RPMI7951 (cell line): ENCODE measurements around the gene RPA1. TPM values are rescaled to one million over a fixed set of nuclear protein-coding genes. Genes with fewer than 3 reads are reported as not detected.
A peak's percentile ranks its signal among the peaks of the same experiment; 100 is the strongest.
"Not testable (repeated sequence)": the region's sequence is repeated elsewhere in the genome, so short reads cannot be mapped to it uniquely, and the experiment has no call there.

Source experiments
- DNase-seq: peaks from one replicate; pipeline ENCODE4 v3.0.0-alpha.2; 2012; ENCODE audit warnings: low read depth
- total RNA-seq: library from RNA; depleted of rRNA; stranded (reverse); fragments of >200 nt; shearing (Covaris generic); gene quantifications from 2 replicates; pipeline ENCODE4 v1.2.3, GENCODE V29; 2014

RPA1 gene
- total RNA-seq, 1 experiment from 2014 or later: 23.6 TPM

DNA sequence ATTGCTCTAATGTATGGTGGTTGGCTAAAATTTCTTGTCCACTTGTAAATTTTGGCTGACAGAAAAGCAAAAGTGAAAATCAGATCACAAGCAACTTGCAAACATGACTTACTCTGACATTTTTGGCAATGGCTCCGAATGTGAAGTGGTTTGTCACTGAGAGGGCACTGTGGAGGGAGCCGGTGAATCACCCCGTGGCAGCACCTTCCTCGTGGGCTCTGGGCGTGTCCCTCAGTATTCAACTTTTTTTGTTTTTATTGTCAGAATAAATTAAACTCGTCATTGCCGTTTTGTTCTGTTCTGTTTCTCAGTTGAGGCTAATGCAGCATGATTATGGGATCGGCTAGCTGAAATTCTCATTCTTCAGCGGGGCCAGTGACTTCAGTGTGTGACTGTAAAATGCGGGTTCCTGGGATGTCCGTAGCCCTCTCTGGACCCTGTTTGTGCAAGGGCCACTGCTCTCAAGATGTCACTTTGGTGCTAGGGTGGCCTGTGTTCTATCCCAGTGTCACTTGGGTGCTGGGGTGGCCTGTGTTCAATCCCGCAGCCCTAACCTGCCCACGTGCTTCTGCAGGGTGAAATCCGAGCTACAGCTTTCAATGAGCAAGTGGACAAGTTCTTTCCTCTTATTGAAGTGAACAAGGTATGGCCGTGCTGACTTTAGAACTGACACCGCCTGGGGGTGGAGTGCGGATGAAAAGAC, 48.8 kb downstream of the RPA1 start:
- DNase-seq: peak; percentile 7

DNA sequence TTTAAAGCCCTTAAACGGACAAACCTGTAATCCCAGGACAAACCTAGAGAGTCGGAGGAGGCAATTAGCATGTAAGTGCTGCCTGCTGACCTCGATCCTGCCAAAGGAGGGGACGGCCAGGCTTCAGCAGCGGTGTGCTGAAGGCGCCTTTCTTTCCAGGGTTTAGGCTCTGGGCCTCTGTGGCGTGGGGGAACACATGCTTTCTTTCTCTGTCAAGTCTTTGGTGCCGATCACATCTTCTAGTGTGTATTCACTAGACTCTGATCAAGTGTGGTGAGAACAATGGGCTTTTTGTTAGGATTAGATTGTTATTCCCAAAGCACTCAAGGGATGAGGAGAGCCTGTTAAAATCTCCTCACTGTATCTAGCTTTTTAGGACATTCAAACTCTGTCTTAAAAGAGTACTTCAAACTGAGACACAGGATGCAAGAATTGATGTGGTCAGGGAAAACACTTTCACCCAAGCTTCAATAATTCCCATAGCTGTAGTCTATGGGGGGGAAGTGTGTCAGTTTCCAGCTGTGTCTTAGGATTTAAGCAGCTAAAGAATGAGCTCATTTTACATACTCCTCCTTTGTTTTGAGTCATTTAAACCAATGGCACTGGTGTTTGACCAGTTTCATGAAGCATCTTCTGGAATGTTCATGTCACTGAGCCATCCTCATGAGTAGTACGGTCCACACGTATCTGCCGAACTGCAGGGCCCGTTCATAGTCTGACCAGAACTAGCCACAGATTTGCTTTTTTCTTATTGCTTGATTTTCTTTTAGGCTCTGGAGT, 51.2 kb downstream of the RPA1 start:
- peak; percentile 15 for DNase-seq

DNA sequence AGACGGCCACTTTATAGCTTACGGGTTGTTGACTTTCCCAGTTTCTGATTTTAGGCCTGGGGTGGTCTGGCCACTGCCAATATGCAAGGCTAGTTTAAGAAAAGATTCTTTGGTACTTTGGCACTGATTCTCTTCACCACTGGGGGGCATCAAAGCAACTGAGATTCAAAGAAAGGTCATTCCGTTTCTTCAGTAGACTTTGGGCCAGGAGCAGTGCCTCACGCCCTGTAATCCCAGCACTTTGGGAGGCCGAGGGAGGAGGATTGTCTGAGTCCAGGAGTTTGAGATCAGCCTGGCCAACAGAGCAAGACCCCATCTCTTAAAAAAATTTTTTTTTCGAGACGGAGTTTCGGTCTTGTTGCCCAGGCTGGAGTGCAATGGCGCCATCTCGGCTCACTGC, 53.0 kb downstream of the RPA1 start:
- DNase-seq: peak; percentile 49

DNA sequence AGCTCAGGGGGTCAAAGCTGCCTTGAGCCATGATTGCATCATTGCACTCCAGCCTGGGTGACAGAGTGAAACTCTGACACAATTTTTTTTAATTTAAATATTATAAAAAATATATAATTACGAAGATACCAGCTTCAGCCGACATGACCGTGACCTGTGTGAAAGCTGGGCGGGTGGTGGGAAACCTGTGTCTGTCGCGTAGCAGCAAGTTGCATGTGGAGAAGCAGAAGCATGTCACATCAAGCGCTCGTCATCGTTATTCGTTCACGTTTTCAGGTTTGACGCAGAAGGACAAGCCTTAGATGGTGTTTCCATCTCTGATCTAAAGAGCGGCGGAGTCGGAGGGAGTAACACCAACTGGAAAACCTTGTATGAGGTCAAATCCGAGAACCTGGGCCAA, 53.7 kb downstream of the RPA1 start:
- no peak for DNase-seq

DNA sequence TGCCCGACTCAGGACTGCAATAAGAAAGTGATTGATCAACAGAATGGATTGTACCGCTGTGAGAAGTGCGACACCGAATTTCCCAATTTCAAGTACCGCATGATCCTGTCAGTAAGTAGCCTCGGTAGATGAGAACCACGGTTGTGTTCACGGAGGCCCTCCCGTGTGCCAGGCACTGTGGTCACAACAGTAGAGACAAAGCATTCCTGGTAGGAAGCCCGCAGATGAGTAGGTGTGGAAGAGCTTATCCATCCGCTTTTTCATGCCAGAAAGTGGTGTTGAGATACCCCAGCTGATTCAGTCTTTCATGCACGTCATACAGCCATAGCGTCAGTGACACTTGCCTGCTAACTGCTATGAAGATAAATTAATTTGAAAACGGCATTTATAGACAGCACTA, 58.9 kb downstream of the RPA1 start:
- no peak for DNase-seq

DNA sequence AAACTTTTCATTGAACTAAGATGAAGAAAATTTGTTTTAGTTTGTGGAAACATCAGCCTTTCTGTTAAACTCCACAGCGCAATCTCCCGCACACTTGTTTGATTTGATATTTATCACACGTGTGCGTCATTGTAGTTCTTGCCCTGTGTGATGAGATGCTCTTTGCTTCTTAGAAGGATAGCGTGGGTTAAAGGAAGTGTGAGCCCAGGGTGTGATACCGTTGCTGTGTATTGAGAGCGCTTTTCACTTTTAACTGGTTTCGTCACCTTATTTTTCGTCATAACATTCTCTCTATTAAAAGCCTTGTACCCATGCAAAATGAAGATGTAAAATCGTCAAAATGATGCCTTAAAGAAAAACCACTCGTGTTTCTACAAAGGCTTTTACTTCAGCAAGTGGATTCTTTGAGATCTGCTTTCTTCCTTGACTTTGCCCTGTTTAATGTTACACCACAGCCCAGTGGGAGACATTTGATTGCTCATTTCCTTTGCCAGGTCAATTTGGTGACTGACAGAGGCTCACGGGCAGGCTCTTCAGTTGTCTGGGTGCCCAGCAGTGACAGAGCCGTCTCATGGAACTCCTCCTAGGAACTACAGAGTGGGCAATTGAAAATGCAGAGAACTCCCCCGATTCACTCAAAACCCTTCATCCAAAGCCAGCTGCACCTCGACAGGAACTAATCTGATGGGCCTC, 61.1 kb downstream of the RPA1 start:
- no peak for DNase-seq

DNA sequence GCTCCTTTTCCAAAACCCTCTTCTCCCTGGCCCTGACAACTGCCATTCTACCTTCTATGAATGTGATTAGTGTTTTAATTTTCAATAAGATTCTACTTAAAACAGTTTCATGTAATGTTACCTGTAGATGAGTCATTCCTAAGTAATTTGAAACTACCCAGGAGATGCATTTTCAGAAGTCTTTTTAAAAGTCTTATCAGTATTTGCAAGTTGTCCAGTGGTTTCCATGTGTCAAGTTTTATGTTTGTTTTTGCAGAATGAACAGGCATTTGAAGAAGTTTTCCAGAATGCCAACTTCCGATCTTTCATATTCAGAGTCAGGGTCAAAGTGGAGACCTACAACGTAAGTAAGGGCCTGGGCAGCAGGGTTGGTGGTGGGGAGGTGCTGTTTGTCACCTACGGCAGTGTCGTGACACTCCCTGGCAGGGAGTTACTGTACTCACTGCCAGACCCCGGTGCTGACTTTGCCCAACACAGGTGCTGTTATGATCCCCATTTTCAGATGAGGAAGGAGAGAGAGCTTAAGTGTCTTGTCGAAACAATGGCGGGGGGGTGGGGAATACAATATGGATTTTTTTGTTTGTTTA, 65.0 kb downstream of the RPA1 start:
- no peak for DNase-seq

DNA sequence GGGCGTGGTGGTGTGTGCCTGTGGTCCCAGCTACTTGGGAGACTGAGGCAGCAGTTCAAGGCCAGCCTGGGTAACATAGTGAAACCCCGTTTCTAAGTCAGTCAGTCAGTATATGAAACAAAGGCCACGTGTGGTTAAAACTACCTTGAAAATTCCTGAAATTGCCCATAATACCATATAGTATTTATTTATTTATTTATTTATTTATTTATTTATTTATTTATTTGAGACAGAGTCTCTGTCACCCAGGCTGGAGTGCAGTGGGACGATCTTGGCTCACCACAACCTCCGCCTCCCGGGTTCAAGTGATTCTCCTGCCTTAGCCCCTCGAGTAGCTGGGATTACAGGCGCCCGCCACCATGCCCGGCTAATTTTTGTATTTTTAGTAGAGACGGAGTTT, 65.7 kb downstream of the RPA1 start:
- not testable (repeated sequence) for DNase-seq

DNA sequence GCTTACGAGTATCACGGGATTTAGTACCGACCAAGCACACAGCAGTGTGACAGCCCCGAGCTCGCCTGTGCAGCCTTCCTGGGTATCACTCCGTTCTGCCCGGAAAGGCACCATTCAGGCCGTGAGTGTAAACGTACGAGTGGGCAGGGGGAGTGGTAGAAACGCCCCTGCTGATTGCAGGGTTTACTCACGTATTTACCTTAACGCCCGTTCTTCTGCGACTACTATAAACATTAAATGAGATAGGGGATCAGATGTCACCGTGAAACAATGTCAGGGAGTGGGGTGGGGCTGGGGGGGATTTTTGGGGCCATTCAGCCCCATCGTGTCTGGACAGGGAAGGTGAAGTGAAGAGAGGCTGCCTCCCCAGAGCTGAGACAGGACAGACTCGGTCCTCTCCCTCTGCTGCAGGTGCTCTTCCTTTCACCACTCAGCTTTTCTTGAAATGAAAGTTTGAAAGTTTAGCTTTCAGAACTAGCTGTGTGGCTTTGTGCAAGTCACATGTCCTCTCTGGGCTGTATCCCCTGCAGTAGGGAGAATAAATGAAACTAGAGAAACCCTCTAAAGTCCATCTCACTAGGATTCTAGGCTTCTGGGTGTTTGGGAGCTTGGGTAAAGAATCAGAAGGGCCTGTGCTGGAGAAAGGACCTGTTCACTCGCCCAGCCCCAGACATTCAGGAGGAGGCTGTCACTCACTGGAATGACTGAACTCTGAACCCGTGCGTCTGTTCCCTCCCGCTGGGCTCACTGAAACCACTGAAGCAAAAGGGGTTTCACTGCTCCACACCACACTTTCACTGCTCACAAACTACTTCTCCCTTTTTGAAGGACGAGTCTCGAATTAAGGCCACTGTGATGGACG, 66.7 kb downstream of the RPA1 start:
- no peak for DNase-seq

DNA sequence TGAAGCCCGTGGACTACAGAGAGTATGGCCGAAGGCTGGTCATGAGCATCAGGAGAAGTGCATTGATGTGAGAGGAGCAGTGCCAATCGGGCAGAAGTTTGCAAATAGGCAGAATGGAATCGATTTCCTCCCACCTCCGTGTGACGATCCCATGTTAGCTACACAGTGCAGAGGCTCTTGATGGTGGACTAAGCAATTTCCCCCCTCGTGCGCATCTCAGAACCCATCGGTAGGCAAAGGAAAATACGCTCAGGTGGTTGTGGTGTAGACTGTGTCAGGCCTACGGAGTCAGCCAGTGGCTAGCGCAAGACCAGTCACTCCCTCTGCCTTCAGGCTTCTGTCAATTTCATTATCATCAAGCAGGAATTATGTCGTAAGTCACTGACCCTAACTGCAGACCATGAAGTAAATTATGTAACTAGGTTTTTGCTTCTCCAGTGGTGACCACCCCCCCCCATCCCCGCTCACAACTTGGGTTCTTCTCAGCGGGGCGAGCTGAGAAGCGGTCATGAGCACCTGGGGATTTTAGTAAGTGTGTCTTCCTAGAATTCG, 67.4 kb downstream of the RPA1 start:
- no peak for DNase-seq

DNA sequence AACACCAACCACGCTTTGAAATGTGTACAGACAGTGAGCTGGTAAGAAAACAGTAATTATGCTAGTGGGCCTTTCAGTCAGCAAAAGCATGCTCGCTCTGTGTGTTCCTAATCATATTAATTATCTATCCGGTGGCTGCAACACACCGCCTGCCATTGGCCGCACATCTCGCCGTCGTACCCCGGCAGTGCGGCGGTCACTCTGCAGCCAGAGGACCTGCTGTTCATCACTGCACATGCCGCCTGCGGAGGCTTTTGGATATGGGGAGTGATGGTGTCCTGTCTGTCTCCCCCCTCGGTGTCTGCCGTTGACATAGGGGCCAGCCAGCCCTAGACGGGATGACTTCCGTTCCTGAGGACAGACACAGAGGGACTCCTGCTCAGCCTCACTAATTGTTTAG, 68.5 kb downstream of the RPA1 start:
- no peak for DNase-seq

DNA sequence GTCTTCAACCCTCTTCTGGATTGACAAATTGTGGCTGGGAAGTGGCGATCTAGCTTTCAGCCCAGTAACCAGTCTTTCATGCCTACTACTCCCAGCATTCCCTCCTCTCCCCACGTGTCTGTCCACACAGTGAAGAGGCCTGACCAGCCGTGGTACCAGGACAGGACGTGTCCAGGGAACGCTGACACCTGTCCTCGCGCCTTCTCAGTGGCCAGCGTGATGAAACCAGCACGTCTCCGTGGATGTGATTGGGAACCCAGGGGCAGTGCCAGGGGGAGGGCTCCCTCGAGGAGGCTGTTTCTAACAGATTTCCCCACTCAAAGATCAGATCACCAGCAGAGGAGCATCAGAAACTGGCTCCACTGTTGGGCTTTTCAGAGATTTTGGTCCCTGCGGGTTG, 69.1 kb downstream of the RPA1 start:
- DNase-seq: no peak

DNA sequence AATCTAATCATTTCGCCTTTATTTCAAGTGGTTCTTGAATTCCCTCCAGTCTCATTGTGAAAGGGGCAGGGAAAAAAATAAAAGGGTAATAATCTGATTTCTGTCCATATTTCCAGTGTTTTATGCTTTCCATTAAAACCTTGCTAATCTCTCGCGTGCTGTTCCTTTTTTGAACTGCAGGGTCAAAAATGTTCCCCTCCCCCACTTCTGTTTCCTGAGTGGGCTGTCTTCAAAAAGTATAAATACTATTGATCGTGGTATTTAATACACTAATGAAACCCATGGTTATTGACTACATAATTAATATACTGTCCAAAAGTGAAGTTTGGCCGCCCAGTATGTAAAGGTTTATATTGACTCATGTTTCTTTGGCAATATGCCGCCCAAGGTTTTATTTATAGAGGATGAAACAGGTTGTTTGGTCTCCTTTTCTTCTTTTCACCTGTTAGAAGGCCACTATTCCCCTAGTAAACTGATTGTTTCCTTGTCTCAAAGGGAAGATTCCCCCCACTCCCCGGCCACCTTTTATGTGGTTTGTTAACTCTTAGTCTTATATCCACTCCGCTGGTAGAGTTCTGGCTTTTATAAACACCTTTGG, 69.7 kb downstream of the RPA1 start:
- no peak for DNase-seq

DNA sequence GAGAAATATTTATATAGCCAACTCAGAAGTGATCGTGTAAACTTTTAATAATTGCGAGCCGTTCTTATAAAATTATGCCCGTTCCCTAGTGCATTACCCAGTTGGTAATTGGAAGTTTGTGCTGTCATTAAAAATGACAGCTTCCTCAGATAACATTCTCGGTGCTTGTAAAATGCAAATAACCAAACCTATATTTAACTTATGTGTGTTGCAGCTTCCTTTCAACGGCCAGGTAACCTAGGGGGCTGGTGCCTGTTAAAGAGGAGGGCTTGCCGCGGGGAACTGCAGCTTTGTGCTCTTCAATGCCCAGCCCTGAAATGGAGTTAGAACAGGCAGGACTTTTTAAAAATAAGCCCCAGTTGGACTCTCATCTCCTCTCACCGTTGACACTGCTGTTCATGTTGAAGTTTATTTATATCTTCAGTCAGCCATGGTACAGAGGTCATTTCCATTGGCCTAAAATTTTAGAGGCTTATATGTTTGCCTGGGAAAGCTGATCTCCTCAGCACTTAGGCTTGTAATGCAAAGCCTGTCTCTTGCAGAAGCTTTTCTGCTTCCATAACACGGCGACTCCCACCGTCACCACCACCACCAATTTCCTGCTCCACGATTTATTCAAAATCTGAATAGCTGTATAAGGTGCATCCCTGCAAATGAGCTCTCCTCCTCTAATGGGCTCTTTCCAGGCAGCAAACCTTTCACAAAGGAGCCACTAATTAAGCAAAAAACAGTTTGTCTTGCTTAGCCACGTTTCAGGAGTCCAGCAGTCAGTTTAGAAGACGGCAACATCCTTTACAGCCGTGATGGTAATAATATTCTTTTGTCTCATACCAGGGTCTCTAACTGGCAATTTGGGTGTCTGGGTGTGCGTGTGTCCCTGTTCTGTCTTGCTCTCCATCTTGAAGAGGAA, 74.7 kb downstream of the RPA1 start:
- no peak for DNase-seq

DNA sequence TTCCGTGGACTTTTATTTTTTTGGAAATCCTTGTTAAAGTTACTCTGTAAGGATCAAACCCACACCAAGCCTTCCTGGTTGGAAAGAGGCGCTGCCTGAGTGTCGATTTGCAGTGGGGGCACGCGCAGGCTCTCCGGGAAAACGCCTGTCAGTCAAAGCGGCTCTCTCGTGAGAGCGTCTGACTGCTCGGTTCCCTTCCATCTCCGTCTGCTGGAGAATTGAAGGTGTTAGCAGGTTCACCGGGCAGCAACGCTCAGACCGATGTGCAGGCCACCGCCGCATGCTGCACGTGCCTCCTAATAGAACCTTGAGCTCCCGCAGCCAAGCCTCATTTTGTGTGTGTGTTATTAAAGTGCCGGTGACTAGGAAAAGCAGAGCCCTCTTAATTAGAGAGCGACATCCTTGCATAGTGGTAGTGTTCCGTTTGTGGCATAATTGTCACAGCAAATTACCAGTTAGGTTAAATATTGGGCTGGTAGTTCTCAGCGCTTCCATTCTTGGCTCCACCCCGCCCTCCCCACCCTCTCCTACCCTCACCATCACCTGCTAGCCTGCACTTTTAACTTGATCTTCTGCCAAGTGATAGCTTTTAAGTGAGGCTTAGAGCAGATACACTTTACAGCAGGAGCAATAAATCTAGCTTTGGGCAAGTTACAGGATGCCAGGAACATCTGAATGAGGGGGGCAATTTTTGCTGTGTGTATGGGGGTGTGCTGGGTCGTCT, 75.5 kb downstream of the RPA1 start:
- DNase-seq: no peak

DNA sequence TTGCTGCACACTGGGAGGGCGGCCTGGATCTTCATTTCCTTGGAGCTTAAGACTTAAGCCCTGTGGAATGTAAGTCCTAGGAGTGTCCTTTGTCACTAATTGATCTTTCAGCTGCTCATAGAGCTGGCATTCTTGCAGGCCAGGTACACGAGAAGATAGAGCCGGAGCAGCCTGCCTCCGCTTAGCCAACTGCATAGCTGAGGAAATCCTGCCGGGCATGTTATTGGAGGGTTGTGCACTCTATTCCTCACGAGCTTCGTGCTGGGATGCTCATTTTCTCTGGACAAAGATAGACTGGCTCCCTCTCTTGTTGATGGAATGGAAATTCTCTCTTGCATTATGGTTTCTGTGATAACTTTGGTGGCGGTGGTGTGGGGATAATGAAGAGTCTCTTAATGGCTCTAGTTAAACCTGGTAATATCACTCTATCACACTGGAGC, 76.9 kb downstream of the RPA1 start:
- peak; percentile 8 for DNase-seq

DNA sequence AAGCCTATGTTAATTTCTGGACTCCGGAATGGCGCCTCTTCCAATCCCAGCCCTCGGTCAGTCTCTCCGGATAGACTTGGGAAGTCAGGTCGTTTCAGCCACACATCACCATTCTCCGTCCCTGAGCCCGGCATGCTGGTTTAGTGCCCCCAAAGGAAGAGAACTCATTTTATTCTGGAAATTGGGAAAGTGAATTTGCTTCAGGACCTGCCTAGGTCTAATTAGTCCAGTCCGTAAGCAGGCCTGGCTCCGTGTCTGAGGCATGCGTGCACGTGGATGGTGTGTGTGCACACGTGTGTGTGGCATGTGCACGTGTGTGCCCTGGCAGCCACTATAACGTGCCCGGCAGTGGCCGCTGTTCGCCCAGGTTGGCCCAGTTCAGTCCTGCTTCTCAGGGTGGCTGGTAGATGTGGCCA, 77.4 kb downstream of the RPA1 start:
- DNase-seq: no peak

DNA sequence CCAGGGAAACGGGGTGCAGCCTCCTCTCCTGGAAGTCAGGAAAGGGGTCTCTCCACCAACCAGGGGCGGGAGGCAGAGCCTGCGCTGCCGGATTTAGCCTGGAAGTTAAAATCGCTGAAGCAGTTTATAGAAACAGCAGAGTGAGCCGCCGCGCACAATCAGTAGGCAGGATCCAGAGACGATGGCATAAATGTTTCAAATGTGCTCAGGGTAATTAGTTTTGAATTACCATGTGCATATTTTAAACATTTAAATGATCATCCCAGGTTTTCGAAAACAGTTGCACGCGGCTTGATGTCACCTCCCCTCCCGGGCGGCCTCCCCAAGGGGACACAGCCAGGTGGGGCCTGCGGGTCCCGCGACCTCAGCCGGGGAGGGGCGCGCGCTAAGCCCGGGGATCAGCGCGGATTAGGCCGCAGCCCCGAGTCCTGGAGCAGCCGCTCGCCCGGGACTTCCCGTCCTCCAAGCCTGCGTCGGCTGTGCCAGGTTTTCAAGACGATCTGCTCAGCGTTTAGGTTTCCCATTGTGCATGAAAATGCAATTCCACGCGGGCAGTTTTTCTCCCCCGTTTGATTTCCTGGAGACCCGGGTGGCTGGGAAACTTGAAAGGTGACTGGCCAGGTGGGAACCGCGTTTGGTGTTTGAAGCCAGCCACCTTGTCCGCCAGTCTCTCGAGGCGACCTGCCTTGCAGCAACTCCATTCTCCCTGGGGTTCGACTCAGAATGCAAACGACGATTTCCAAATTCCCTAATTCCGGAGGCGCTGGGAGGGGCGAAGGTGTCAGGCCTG, 78.3 kb downstream of the RPA1 start:
- peak; percentile 29 for DNase-seq
